Keratinocyte (primary cell): Measurements from ENCODE around the gene VPS11. TPM values are rescaled to one million over a fixed set of nuclear protein-coding genes. Genes with fewer than 3 reads are reported as not detected.
"Not testable (repeated sequence)": the region's sequence is repeated elsewhere in the genome, so short reads cannot be mapped to it uniquely, and the experiment has no call there.

Experiments used
- DNase-seq: peaks from one replicate; pipeline ENCODE4 v3.0.0-alpha.2; 2011; ENCODE audit warnings: low read depth, missing footprints, low spot score
- FAIRE-seq: peaks from 2 replicates; lab custom pipeline; 2011; peaks lifted over from hg19 to GRCh38; lab: Jason Lieb, UNC
- H2AFZ ChIP-seq: 2 replicates; pipeline ENCODE4 v1.6.0; 2012; ENCODE audit warnings: low read length, control low read depth, inconsistent platforms; ENCODE audit not compliant: control insufficient read depth
- H3K27ac ChIP-seq: 2 replicates; pipeline ENCODE4 v1.5.1; 2011; ENCODE audit warnings: low read length; ENCODE audit not compliant: control insufficient read depth, insufficient read depth
- H3K27me3 ChIP-seq: 3 replicates; pipeline ENCODE4 v1.6.0; 2011; ENCODE audit warnings: low read length; ENCODE audit not compliant: control insufficient read depth, insufficient read depth; ENCODE audit errors: extremely low read depth
- H3K36me3 ChIP-seq, 2 experiments: 2 replicates in 1 of 2; 3 replicates in 1 of 2; pipeline ENCODE4 v1.5.1; 2011; ENCODE audit warnings: low read length in 2 of 2, mild to moderate bottlenecking in 1 of 2; ENCODE audit not compliant: control insufficient read depth in 2 of 2, insufficient read depth in 2 of 2; ENCODE audit errors: extremely low read depth in 1 of 2
- H3K4me1 ChIP-seq: 3 replicates; pipeline ENCODE4 v1.5.1; 2011; ENCODE audit warnings: low read length; ENCODE audit not compliant: control insufficient read depth, insufficient read depth; ENCODE audit errors: extremely low read depth
- H3K4me2 ChIP-seq: 3 replicates; pipeline ENCODE4 v1.6.0; 2011; ENCODE audit warnings: low read depth, low read length; ENCODE audit not compliant: control insufficient read depth, insufficient read depth; ENCODE audit errors: extremely low read depth
- H3K4me3 ChIP-seq, 3 experiments: fragments of 200-600 bp in 1 of 3; sonication (generic) in 1 of 3; 2 replicates in 2 of 3; 3 replicates in 1 of 3; pipeline ENCODE4 v1.5.1; 2011 to 2016; ENCODE audit warnings: low read length in 3 of 3, mild to moderate bottlenecking in 3 of 3, control low read depth in 2 of 3, inconsistent platforms in 1 of 3, low read depth in 1 of 3, mixed read lengths in 1 of 3, mixed run types in 1 of 3, moderate library complexity in 1 of 3; ENCODE audit not compliant: control insufficient read depth in 2 of 3, insufficient read depth in 2 of 3; ENCODE audit errors: extremely low read depth in 1 of 3
- H3K79me2 ChIP-seq: 2 replicates; pipeline ENCODE4 v1.6.0; 2012; ENCODE audit warnings: low read length; ENCODE audit not compliant: control insufficient read depth, insufficient read depth
- H3K9ac ChIP-seq: 3 replicates; pipeline ENCODE4 v1.6.0; 2011; ENCODE audit warnings: low read length; ENCODE audit not compliant: control insufficient read depth, insufficient read depth; ENCODE audit errors: extremely low read depth
- H3K9me1 ChIP-seq: 3 replicates; pipeline ENCODE4 v1.6.0; 2011; ENCODE audit warnings: low read length; ENCODE audit not compliant: control insufficient read depth, insufficient read depth; ENCODE audit errors: extremely low read depth
- H3K9me3 ChIP-seq: 2 replicates; pipeline ENCODE4 v1.5.1; 2012; ENCODE audit warnings: low read depth, low read length; ENCODE audit not compliant: control insufficient read depth
- H4K20me1 ChIP-seq: 3 replicates; pipeline ENCODE4 v1.6.0; 2011; ENCODE audit warnings: low read length; ENCODE audit not compliant: control insufficient read depth, insufficient read depth; ENCODE audit errors: extremely low read depth
- CTCF ChIP-seq, 3 experiments: IDR thresholded peaks in 1 of 3; conservative IDR thresholded peaks in 1 of 3; optimal IDR thresholded peaks in 1 of 3; 2 replicates in 2 of 3; 3 replicates in 1 of 3; pipeline versions ENCODE3 to v1.5.1; 2011; ENCODE audit warnings: low read length in 3 of 3, mild to moderate bottlenecking in 3 of 3, moderate library complexity in 2 of 3, control low read depth in 1 of 3, inconsistent platforms in 1 of 3; ENCODE audit not compliant: insufficient read depth in 2 of 3; ENCODE audit errors: extremely low read depth in 1 of 3
- EZH2 ChIP-seq: IDR thresholded peaks from one replicate; pipeline ENCODE4 v1.6.1; 2012; ENCODE audit warnings: inconsistent platforms, mild to moderate bottlenecking, low read length, moderate library complexity
- dilution Hi-C: fragments of 300-500 bp; cut with MboI; formaldehyde crosslinking; loops from one replicate; pipeline ENCODE4 v1.7.0; 2020; ENCODE audit warnings: low sequenced_read_pairs; ENCODE audit not compliant: extremely low pct_ligation_motif_present
- polyA plus RNA-seq, 5 experiments: library from polyadenylated mRNA; depleted of rRNA in 3 of 5; stranded (reverse) in 3 of 5; stranded (forward) in 1 of 5; unstranded in 1 of 5; fragments of >200 nt; gene quantifications; 1 replicate in 1 of 5; 2 replicates in 3 of 5; 3 replicates in 1 of 5; pipeline versions ENCODE4 v1.2.1 to v1.2.3, GENCODE V29; 2011 to 2012; ENCODE audit warnings: missing spikeins in 2 of 5, low read depth in 1 of 5, low replicate concordance in 1 of 5

Gene VPS11
- polyA plus RNA-seq, 1 donor (not counting 4 experiments of a cell fraction or from before 2014, with no cell fraction given), result 12.1 TPM

DNA sequence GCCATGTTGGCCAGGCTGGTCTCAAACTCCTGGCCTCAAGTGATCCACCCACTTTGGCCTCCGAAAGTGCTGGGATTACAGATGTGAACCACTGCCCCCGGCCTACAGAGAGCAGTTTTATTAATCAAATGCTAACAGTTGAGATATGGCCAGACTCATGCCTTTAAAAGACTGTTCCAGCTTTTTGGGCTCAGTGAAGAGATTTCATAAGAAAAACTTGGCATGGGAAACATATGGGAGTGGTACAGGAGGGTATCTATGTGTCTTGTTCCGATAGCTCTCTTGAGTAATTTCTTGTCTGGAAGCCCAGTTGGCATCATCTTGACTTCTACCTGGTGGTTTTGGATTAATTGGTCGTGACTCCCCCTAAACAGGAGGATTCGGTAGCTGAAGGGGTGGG is 28.7 kb upstream of the VPS11 start:
- Histone ChIP-seq H3K27ac (no peak overlapping the region), H3K4me3 (no peak overlapping the region), H3K4me2 (no peak overlapping the region), H3K27me3 (no peaks in the 10 kb centered on the region), H3K36me3 (no peaks in the 10 kb centered on the region), H3K9me3 (no peaks in the 10 kb centered on the region), H3K79me2 (no peaks in the 10 kb centered on the region), H4K20me1 (no peaks in the 10 kb centered on the region), H3K9ac (no peak overlapping the region), H2AFZ (no peak overlapping the region), H3K9me1 (no peaks in the 10 kb centered on the region), H3K4me1 (no peaks in the 10 kb centered on the region)
- no peak for FAIRE-seq
- TF ChIP-seq CTCF (optimal IDR thresholded peaks at IDR 0.05 in 1 of 3, IDR thresholded peaks at IDR 0.05 in 1 of 3, conservative IDR thresholded peaks at IDR 0.05 in 1 of 3; ENCODE audit: extremely low read depth in 1 of 3, insufficient read depth in 2 of 3, low read length in 3 of 3), result no peak
- dilution Hi-C loops, result no loop called here
- DNase-seq, result no peak

- DNase-seq, H3K9me1 ChIP-seq, H3K4me3 ChIP-seq, H3K36me3 ChIP-seq, H3K9me3 ChIP-seq, H3K9ac ChIP-seq, H3K27me3 ChIP-seq, H4K20me1 ChIP-seq, H3K4me1 ChIP-seq, FAIRE-seq, H2AFZ ChIP-seq, H3K79me2 ChIP-seq, H3K27ac ChIP-seq, dilution Hi-C loops, H3K4me2 ChIP-seq: not testable (repeated sequence)
Measured at GRCh38 chr11:119039471-119039870, 28.1 kb upstream of the VPS11 start.

- Histone ChIP-seq H3K27me3 (no peaks in the 10 kb centered on the region), H4K20me1 (no peaks in the 10 kb centered on the region), H3K27ac (no peak overlapping the region), H3K4me3 (no peak overlapping the region), H3K9ac (no peak overlapping the region), H2AFZ (no peak overlapping the region), H3K4me1 (no peaks in the 10 kb centered on the region), H3K79me2 (no peaks in the 10 kb centered on the region), H3K9me3 (no peaks in the 10 kb centered on the region), H3K4me2 (no peak overlapping the region), H3K9me1 (no peaks in the 10 kb centered on the region), H3K36me3 (peaks cover 9 to 23% of the 10 kb centered on the region in 2 experiments)
- DNase-seq (no peak), FAIRE-seq (peak; percentile 9)
- dilution Hi-C loops, result no loop called here
- no peak for TF ChIP-seq CTCF (optimal IDR thresholded peaks at IDR 0.05 in 1 of 3, IDR thresholded peaks at IDR 0.05 in 1 of 3, conservative IDR thresholded peaks at IDR 0.05 in 1 of 3; ENCODE audit: extremely low read depth in 1 of 3, insufficient read depth in 2 of 3, low read length in 3 of 3)
- no peak for TF ChIP-seq EZH2
Measured at GRCh38 chr11:119041821-119042514, 25.6 kb upstream of the VPS11 start.
